NCI-H2081 (cell line): Measurements from ENCODE around the gene EIF4G3.
"Not testable (repeated sequence)": the region's sequence is repeated elsewhere in the genome, so short reads cannot be mapped to it uniquely, and the experiment has no call there.

Experiments
- DNase-seq, 2 experiments: peaks; one replicate each; lab custom pipeline; 2025; lab: John Stamatoyannopoulos, UW

Gene EIF4G3

DNA sequence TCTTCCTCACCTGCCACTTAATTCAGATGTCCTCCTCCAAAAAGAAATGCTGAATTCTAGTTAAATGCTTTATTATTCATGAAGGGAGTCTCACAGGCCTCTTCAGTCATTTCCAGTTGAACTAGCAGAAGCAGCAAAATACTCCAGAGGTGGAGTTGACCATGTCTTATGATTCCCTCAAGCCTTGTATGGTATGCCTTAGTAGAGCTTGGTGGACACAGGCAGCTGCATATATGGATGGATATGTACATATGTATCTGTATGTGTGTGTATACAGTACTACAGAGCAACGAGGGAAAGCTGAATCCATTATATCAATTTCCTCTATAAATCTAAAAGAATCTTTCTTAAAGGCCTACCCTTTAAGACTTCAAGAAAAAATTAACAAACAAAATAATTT, 306.0 kb downstream of the EIF4G3 start:
- DNase-seq = no peak

DNA sequence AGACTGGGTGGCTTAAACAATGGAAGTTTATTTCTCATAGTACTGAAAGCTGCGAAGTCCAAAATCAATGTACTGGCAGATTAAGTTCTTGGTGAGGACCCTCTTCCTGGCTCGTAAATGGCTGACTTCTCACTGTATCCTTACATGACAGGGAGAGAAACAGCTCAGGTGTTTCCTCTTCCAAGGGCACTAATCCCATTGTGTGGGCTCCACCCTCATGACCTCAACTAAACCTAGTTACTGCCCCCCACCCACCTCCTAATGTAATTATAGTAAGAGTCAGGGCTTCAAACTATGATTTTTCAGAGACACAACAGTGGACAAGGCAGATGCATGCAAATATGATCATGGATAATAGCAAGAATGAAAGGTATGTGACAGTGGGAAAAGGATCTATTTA, 308.4 kb downstream of the EIF4G3 start:
- DNase-seq = no peak

DNA sequence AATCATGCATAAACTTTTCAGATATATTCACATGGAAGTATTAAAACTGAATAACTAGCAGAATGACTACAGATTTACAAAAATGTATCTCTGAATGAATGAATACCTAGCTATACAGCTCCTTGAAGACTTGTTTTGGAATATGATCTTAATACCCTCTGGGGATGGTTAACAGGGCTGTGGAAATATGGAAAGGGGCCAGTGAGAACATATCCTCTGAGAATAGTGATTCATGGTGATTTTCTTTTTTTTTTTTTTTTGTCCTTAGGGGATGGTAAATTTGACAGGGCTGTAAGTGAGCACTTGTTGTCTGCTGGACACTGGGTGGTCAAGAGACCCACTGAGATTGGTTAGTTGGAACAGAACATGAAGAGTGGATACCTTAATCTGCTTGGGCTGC, 308.9 kb downstream of the EIF4G3 start:
- DNase-seq = no peak

DNA sequence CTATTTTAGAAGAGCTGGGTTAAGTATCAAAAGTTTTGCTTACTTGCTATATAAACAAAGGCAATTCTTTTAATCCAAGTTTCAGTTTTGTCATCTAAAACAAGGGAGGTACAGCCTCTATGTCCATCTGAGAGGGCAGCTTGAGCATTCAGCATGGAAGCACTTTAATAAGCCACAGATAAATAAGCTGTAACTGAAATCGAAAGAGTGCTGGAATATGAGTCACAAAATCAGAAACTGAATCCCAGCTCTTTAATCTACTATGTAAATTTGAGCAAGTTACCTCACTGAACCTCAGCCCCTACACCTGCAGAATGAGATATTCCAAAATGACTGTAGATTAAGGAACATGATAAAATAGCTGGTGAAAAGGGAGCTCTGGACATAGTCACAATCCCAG, 309.6 kb downstream of the EIF4G3 start:
- DNase-seq = no peak

DNA sequence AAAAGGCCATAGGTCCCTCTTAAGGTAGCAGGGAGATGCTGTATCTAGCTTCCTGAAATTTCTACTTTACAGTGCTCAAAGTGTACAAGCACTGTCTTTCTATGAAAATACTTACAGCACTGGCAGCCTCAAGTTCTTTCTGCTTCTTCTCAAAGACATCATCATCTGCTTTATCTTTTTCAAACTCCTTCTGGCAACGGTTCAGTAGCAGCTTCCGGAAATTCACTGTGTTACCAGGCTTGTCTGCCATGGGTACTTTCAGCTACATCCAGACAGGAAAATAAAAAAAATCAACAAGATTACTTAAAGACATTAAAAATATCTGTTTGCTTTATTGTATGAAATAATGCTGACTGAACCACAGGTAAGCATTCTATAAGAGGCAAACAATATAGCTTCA, 311.7 kb downstream of the EIF4G3 start:
- no peak for DNase-seq

DNA sequence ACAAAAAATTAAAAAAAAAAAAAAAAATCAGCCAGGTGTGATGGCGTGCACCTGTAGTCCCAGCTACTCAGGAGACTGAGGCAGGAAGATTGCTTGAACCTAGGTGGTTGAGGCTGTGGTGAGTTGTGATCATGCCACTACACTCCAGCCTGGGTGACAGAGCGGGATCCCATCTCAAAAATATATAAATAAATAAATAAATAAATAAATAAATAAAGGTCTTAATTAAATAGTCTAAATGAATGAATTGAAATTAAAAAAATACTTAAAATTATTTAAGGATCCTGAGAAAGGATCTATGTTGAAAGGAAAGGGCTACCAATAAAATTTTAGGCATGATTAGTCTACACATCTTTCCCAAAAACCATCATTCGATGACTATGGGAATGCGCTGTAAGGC, 322.2 kb downstream of the EIF4G3 start:
- no peak for DNase-seq

DNA sequence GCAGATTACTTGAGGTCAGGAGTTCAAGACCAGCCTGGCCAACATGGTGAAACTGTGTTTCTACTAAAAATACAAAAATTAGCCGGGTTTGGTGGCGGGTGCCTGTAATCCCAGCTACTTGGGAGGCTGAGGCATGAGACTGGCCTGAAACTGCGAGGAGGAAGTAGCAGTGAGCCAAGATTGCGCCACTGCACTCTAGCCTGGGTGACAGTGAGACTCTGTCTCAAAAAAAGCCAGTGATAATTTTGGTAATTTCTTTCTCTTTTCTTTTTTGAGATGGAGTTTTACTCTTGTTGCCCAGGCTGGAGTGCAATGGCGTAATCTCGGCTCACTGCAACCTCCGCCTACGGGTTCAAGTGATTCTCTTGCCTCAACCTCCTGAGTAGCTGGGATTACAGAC, 324.9 kb downstream of the EIF4G3 start:
- not testable (repeated sequence) for DNase-seq

DNA sequence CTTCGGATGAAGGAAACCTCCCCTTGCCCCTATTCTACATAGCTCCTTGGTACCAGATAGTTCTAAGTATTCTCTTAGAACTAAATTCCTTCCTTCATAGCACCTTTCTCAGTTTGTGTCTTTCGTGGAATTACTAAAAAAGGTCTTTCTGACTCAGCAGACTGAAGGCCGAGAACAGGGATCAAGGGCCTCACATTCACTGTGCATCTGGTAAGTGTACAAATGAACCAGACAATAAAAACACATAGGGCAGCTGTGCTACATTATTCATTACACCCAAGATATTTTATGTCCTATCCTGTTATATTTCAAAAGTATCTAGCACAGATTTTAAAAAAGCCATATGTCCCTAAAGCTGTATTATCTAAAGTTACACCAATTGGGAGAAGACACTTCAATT, 326.7 kb downstream of the EIF4G3 start:
- DNase-seq = no peak

DNA sequence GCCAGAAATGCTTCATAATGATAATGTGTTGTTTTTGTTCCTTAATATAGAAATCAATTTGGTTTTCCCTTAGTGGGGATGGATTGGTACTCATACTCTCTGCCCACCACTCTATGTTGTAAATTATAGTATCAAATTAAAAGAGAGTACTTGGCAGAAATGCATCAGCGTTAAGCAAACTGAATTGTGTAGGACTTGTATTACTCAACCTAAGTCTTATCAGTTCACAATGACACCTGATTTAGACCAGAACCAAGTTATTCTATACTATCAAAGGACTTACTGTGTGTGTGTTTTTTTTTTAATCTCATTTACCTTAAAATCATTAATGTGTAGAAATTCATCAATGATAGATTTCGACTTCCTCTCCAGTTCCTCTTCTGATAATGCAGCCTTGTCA, 327.6 kb downstream of the EIF4G3 start:
- DNase-seq = no peak

DNA sequence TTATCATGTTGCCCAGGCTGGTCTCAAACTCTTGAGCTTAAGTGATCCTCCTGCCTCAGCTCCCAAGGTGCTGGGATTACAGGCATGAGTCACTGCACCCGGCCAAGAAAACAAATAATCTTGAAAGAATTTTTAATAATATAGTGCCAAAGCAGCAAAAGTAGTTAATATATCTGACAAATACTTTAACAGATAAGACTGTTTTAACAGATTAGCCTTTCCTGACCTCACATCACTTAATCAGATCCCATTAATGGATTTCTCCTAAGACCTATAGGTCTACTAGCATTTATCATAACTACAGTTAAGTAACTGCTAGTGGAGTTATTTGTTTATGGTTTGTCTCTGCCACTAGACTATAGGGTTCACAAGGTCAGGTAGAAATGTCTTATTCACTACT, 328.5 kb downstream of the EIF4G3 start:
- DNase-seq = no peak

DNA sequence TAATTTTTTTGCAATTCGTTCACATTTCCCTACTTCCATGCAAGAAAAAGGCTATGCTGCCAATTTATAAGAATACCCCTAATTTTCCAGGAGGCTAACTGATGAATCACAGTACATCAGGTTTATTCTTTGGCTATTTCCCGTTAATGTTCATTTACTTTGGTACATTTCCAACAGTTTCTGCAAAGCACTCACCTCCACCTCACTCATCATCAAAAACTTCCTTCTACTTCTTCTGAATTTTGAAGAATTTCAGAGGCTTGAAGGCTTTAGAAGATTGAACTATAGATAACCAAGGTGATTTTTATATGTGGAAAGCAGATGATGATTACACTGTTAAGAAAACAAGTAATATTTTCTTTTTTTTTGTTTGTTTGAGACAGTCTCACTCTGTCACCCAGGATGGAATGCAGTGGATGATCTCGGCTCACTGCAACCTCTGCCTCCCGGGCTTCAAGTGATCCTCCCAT, 329.1 kb downstream of the EIF4G3 start:
- DNase-seq = no peak

DNA sequence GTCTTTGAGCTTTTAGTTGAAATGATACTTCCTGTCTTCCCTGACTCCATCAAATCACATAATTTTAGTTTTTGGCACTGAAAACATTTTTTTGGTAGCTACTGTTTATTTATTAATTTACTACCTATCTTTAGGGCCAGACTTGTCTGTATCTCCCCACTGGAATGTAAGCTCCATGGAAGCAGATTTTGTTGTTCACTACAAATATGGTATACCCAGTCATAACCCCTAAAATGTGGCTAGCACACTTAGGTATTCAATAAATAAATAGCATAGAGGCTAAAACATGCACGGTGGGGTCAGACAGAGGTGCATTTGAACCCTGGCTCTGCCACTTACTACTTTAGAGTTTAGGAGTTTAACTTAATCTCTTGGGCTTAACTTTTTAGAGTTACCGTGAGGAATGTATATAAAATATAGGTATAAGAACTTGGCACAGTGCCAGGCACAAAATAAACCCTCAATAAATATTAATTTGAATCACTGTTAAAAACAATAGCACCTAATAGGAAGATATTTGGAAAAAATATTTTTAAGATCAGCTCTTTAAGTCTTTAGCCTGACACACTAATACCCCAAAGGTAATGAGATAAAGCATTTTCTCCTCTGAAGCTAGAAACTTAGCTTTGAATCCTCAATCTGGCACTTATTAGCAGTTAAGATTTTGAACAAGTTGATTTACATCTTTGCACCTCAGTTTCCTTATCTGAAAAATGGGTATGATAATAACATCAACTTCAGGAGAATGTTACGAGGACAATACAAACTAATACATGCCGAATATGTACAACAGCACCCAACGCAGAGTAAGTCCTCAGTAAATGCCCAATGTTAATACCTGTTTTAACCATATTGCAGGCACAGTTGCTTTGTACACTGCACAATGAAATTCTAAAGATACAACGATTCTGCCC, 330.0 kb downstream of the EIF4G3 start:
- DNase-seq = no peak

DNA sequence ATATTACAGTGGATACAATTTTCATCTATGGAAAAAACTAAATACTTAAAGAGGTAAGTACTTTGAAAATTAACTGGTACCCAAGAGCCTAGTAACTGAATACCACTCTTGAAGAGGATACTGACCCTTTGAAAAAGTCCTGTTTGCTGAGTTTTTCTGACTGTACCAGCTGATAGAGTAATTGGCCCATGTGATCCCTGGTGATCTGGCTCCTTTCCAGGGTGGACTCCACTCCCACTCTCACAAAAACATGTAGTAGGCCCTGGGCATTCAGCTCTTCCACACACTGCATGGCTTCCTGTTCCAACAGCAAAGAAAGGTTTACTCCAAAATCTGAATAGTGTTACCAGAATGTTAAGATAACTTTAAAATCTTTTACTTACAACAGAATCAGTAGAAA, 336.0 kb downstream of the EIF4G3 start:
- DNase-seq = no peak

DNA sequence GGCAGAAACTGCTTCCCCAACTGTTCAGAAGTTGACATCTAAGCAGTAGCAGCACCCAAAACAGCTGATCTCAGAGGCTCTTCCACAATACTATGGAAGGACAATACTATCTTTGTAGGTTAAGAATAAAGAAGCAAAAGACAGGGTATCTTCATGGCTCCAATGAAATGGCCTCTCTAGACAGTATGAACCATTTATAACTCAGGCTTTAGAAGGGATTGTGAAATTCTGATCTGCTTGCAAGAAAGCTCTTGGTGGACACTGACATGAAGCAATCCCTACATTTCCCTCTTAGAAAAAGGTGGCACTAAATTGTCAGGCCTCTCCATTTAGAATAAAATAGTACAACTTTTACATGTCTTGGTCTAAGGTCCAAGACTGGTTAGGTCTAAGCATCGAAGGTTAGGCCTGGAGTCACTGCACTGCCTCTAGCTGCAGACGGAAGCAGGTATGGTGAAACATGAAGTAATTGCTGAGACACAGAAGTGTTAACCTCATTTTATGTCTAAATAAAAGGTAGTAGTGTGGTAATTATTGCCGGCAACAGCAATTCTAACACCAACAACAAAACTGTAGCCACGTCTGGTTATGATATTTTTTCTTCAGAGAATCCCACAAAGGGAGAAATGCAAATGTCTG, 339.0 kb downstream of the EIF4G3 start:
- no peak for DNase-seq

DNA sequence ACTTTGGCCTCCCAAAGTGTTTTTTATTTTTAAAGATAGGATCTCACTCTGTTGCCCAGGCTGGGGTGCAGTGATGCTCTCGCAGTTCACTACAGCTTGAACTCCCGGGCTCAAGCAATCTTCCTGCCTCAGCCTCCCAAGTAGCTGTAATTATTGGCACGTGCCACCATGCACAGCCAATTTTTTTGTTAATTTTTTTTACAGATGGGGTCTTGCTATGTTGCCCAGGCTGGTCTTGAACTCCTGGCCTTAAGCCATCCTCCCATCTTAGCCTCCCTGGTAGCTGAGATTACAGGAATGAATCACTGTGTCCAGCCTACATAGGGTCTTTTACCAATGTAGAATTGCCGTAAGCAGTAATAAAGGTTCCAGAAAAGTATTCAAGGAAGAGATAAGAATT, 340.5 kb downstream of the EIF4G3 start:
- DNase-seq = no peak

DNA sequence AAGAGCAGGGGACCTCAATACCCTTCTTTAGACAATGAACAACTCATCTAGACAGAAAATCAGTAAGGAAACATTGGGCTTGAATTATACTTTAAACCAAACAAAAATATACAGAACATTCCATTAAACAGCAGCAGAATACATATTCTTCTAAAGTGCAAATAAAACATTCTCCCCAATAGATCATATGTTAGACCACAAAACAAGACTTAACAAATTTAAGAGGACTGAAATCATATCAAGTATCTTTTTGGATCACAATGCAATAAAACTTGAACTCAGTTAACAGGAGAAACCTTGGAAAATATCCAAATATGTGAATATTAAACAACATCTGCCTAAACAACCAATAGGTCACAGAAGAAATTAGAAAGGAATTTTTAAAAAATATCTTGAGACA, 341.9 kb downstream of the EIF4G3 start:
- no peak for DNase-seq

DNA sequence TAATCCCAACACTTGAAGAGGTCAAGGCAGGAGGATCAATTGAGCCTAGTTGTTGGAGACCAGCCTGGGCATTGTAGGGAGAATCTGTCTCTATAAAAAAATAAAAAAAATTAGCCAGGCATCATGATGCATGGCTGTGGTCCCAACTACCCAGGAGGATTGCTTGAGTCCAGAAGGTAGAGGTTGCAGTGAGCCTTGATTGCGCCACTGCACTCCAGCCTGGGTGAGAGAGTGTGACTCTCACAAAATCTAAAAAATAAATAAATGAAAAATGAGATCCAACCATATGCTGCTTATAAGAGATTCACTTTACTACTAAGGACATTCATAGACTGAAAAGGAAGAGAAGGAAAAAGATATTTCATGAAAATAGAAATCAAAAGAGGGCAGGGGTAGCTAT, 342.5 kb downstream of the EIF4G3 start:
- DNase-seq = no peak

DNA sequence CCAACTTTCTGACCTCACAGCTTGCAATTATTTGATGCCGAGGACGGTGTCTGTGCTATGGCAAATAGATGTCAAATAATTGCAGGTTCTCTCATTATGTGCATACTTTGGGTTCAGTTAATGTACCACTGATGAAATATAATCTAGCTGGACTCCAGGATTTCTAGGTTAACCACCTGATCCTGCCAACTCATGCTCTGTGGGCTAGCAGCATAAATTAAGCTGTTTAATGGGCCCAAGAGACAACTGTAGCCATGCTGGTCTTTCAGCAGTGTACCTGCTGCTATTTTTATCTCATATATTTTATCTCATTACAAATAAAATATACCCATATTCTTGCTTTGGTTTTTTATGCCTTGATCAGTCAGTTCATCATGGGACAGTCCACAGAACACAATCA, 346.3 kb downstream of the EIF4G3 start:
- DNase-seq = peak in 1 of 2 experiments; percentile 11

DNA sequence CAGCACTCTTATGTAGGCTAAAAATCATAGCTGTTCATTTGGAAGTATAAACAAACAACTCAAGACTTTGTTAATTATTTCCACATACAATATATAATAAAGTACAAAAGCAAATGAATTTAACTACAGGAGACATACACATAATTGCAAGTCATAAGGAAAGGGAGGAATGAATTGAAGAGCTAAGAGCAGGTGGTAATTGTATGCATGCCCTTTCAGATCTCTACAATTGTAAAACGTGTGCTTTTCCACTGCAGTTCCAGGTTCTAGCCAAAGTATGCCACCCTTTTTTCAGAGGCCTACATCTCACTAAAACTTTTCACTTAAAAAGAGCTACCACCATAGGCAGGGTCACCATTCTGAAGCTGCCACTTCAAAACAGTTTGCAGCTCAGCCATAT, 346.8 kb downstream of the EIF4G3 start:
- DNase-seq = no peak

DNA sequence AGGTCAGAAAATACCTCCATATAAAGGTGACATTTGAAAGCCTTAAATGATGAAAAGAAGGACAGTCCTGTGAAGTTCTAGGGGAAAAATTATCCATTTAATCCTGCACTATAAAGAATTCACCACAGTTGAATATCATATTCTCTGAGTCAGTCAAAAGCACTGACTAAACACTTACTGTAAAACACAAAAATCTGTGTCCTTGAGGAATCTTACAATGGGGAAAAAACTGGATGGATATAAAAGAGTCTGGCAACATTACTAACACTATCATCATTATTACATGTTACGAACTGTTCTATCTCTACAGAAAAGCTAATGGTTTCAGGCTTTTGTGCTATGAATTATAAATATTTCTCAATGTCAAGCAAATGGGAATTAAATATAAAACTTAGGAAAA, 347.2 kb downstream of the EIF4G3 start:
- DNase-seq = no peak

DNA sequence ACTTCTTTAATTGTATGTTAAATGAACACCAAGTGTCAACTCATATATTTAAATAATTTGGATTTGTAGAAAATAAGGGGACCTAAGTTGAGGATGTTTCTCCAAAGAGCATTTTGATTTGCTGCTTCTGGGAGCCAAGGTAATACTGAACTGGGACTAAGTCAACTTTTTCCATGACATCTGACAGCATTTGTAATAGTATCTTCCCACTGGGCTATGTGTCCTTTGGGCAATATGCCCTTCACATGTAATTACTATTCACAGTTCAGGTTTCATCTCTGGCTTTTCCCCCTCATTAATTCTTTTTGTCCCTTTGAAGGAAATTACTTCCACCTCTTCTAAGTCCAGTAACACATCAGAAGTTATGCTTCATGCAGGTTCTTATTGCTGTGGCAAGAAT, 352.9 kb downstream of the EIF4G3 start:
- no peak for DNase-seq

DNA sequence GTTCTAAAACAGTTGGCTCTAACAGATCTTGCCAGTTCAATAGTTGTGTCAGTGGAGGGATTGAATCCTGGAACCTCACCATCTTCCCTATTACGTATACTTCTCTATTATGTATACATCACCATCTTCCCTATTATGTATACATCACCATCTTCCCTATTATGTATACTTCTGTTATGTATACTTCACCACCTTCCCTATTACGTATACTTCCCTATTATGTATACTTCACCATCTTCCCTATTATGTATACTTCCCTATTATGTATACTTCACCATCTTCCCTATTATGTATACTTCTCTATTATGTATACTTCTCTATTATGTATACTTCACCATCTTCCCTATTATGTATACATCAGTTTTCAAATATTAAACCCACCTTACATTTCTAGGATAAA, 355.2 kb downstream of the EIF4G3 start:
- DNase-seq = no peak

DNA sequence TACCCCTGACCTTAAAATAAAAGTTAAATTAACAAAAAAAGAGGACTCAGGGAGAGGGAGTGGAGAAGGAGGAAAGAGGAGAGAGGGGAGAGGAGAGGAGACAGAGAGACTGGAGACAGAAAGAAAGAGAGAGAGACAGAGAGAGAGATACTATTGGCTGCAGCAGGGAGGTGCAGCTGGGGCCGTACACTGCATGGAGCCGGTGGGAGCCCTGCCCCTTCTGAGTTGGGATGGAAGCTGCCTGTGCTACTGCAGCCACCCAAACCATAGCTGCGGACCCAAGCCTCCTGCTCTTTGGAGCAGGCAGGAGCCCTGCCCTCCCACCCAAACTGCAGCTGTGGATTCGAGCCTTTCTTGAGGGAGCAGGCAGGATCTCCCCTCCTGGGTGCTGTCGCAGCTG, 356.9 kb downstream of the EIF4G3 start:
- DNase-seq = no peak

DNA sequence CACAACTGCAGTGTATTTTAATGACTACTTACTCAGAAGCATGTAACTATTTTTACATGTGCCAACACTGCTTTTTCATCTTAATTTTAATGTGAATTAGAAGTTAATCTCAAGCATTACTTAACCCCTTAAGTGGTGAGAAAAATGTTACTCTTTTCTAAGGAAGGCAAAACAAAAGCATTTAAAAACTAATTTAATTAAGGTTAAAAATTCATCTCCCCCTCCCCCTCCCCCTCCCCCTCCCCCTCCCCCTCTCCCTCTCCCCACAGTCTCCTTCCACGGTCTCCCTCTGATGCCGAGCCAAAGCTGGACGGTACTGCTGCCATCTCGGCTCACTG, 362.2 kb downstream of the EIF4G3 start:
- DNase-seq = no peak
